Measurements from ENCODE around the gene FAM200A.
"Not testable (repeated sequence)": the region's sequence is repeated elsewhere in the genome, so short reads cannot be mapped to it uniquely, and the experiment has no call there.

FAM200A gene

GRCh38 chr7:99557940-99558305, 6.0 kb upstream of the FAM200A start:
- TF ChIP-seq CTCF (IDR thresholded peaks at IDR 0.05; ENCODE audit: borderline replicate concordance, insufficient read depth, low read depth, low read length), result no peak
- peak overlapping the region; percentile 97 for H3K4me3 ChIP-seq (ENCODE audit: low read depth, low read length)

GRCh38 chr7:99557196-99557607, 5.3 kb upstream of the FAM200A start:
- peak overlapping the region; percentile 97 for H3K4me3 ChIP-seq (ENCODE audit: low read depth, low read length)
- TF ChIP-seq CTCF (IDR thresholded peaks at IDR 0.05; ENCODE audit: borderline replicate concordance, insufficient read depth, low read depth, low read length), result no peak

GRCh38 chr7:99554939-99555338, 3.0 kb upstream of the FAM200A start:
- no peak for TF ChIP-seq CTCF (IDR thresholded peaks at IDR 0.05; ENCODE audit: borderline replicate concordance, insufficient read depth, low read depth, low read length)
- no peak overlapping the region for H3K4me3 ChIP-seq (ENCODE audit: low read depth, low read length)

- no peak for TF ChIP-seq CTCF (IDR thresholded peaks at IDR 0.05; ENCODE audit: borderline replicate concordance, insufficient read depth, low read depth, low read length)
Observed at GRCh38 chr7:99553039-99553438, 1.1 kb upstream of the FAM200A start.

GRCh38 chr7:99551334-99551733, 580 bp downstream of the FAM200A start:
- no peak for TF ChIP-seq CTCF (IDR thresholded peaks at IDR 0.05; ENCODE audit: borderline replicate concordance, insufficient read depth, low read depth, low read length)
- H3K4me3 ChIP-seq (ENCODE audit: low read depth, low read length), result peak overlapping the region; percentile 86

More at GRCh38 chr7:99553039-99553438, 1.1 kb upstream of the FAM200A start:
- H3K4me3 ChIP-seq (ENCODE audit: low read depth, low read length), result no peak overlapping the region

- not testable (repeated sequence) for H3K4me3 ChIP-seq (ENCODE audit: low read depth, low read length)
Observed at GRCh38 chr7:99549545-99549944, 2.4 kb downstream of the FAM200A start.

- H3K4me3 ChIP-seq (ENCODE audit: low read depth, low read length), result not testable (repeated sequence)
Observed at GRCh38 chr7:99545308-99545707, 6.6 kb downstream of the FAM200A start.

GRCh38 chr7:99543916-99544315, 8.0 kb downstream of the FAM200A start:
- H3K4me3 ChIP-seq (ENCODE audit: low read depth, low read length), result no peak overlapping the region
- no peak for TF ChIP-seq CTCF (IDR thresholded peaks at IDR 0.05; ENCODE audit: borderline replicate concordance, insufficient read depth, low read depth, low read length)
